GM18505 (cell line): ENCODE measurements around the gene MRPL52.
"Not testable (repeated sequence)": the region's sequence is repeated elsewhere in the genome, so short reads cannot be mapped to it uniquely, and the experiment has no call there.

Experiments
- ATAC-seq: cut with Tn5 transposase; IDR thresholded peaks from one replicate; pipeline ENCODE4 v1.9.1; 2021; ENCODE audit not compliant: unreplicated experiment
- POLR2A ChIP-seq: IDR thresholded peaks from 4 replicates; pipeline ENCODE4 v1.6.1; 2011; ENCODE audit warnings: borderline replicate concordance; ENCODE audit not compliant: insufficient read depth, insufficient read length; ENCODE audit errors: extremely low read depth

The MRPL52 gene

DNA sequence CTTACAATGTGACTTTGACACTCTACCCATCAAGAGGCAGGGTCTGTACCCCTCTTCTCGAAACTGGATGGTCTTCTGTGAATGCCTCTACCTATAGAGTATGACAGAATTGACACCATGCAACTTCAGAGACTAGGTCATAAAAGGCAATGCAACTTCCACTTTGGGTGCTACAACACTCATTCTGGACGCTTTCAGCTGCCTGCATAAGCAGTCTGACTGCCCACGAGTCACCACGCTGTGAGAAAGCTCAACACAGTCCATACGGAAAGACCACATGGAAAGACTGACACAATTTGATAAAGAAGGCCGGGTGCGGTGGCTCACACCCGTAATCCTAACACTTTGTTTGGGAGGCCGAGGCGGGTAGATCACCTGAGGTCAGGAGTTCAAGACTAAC is 29.3 kb upstream of the MRPL52 start:
- no peak for ATAC-seq
- no peak for TF ChIP-seq POLR2A

GRCh38 chr14:22801716-22802115 is 28.0 kb upstream of the MRPL52 start:
- no peak for ATAC-seq
- TF ChIP-seq POLR2A, result no peak

- ATAC-seq, result peak; percentile 42
- peak; percentile 32 for TF ChIP-seq POLR2A
Measured at GRCh38 chr14:22802860-22803686, 26.6 kb upstream of the MRPL52 start.

DNA sequence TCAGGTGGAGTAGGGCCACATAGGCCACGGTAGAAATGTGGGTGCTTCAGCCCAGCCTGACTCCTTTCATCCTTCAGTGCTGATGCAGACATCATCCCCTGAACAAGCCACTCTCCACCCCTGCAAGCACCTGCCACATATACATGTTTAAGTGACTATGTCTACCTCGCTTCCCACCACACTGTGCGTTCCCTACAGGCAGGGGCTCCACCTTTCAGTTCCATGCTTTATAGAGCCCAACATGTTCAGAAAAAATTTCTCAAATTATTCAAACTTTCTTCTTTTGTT is 26.1 kb upstream of the MRPL52 start:
- TF ChIP-seq POLR2A, result peak; percentile 34
- ATAC-seq, result peak; percentile 37

GRCh38 chr14:22805235-22805634 is 24.5 kb upstream of the MRPL52 start:
- not testable (repeated sequence) for ATAC-seq

- TF ChIP-seq POLR2A, result no peak
- ATAC-seq, result no peak
Measured at GRCh38 chr14:22807432-22808087, 22.1 kb upstream of the MRPL52 start.

DNA sequence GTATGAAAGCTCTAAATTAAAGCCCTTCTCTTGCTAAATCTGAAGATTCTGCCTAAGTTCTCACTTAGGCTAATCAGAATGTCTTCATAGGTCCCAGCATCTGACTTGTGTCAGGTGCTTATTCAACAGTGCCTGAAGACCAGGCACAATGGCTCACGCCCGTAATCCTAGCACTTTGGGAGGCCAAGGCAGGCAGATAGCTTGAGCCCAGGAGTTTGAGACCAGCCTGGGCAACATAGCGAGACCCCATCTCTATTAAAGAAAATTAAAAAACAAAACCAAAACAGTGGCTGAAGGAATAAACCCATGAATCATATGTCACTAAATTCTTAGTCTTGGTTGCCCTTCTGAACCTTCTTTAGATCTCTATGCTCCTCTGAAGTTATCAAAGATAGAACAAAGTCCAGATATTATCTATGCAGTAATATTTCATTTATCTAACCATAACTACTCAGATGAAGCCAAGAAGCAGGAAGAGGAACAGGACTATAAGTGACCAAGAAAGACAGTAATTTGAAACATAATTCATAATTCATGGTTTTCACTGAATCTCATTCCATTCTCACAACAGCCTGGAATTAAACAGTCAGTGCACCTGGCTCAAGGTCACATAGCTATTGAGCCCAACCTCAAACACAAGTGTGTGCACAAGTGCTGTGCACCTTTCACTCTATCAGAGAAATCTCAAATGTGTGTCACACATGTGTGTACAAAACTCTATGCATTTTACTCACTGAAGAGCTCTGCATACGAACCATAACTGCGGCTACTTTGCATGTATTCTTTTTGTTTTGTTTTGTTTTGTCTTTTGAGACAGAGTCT is 21.1 kb upstream of the MRPL52 start:
- no peak for ATAC-seq
- no peak for TF ChIP-seq POLR2A

DNA sequence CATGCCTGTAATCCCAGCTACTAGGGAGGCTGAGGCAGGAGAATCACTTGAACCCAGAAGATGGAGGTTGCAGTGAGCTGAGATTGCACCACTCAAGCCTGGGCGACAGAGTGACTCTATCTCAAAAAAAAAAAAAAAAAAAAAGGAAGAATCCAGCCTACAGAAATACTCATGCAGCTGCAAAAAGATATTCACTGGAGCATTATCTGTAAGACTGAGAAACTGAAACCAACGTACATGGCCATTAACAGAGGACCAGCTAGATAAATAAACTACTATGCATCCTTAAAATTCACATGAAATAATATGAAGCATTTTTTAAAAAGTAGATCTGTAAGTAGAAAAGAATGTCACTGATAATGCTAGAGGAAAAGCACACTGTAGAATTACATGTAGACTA is 18.0 kb upstream of the MRPL52 start:
- ATAC-seq, result no peak
- TF ChIP-seq POLR2A, result no peak

DNA sequence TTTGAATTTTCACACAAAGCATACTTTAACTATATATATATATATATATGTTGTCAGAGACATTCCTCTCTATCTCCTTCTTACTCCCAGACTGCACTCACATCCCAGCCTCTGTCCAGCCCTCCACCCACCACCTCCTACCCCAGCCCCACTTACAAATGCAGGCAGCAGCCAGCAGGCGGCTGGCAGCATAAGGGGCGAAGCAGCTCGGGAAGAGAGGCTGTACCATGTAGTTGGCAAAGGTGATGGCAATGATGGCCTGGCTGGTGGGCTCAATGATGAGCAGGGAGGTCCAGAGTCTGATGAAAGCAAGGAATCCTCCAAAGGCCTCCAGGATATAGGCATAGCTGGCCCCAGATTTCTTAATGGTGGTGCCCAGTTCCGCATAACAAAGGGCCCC is 16.9 kb upstream of the MRPL52 start:
- TF ChIP-seq POLR2A, result no peak

GRCh38 chr14:22813145-22813544 is 16.5 kb upstream of the MRPL52 start:
- no peak for TF ChIP-seq POLR2A
- ATAC-seq, result no peak

More for the DNA sequence above, 16.9 kb upstream of the MRPL52 start:
- no peak for ATAC-seq

DNA sequence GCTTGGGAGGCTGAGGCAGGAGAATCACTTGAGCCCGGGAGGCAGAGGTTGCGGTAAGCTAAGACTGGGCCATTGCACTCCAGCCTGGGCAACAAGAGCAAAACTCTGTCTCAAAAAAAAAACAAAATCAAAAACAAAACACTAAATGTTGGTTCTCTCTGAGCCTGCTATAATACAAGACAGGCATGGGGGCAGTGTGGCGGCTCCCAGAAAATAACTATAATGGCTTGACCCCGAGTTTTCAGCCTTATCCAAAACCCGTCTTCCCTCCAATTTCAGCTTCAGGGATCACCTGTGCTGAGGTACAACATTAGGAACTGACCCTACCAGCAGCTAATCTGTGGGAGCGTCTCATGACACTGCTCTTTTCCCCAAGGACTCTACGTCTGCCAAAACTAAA is 15.3 kb upstream of the MRPL52 start:
- ATAC-seq, result no peak
- TF ChIP-seq POLR2A, result no peak

DNA sequence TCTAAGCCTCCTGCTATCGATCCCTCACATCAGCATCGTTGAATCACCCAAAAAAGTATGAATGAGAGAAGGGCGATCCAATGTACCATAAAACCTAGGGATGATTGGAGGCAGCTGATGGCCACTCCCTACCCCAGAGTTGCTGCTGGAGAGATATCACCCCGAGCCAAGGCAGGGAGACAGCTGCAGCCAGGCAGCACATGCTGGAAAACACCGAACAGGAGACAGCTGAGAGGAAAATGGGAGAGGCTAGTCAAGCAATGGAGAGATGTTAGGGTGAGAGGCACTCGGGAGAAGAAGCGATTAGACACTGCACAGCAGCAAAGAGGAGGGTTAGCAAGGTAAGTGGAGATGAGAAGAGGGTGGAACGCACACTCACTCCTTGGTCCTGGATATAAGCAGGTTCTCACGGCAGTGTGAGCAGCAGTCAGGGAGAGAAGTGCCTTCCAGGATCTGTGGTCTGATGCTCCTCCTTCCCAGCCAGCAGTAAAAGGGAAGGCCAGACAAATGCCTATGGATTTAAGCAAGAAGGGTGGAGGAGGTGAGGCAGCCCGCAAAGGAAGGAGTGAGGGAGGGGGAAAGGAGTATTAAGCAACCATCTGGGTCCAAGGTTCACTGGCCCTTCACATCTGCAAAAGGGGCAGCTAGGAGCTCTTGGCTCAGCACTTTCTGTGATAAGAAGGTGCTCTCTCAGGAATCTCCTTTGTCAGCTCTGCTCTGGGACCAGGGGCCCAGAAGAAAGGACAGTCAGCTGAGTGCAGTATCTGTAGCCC is 14.6 kb upstream of the MRPL52 start, which contains the start of gene SLC7A7:
TSS of gene SLC7A7 (minus strand) at position 495 of the 773 bp plus-strand sequence. CDS start 2,037 bp downstream, outside the sequence.
- TF ChIP-seq POLR2A, result peak; percentile 0
- ATAC-seq, result no peak
